K562 (cell line): ENCODE results near the gene REEP2. TPM values are rescaled to one million over a fixed set of nuclear protein-coding genes. Genes with fewer than 3 reads are reported as not detected.

Source experiments
- CBX3 ChIP-seq, 2 experiments: IDR thresholded peaks; 1 replicate in 1 of 2; 2 replicates in 1 of 2; pipeline ENCODE4 v1.6.1; 2012; ENCODE audit warnings: inconsistent platforms in 2 of 2, low read length in 2 of 2, borderline replicate concordance in 1 of 2, control low read depth in 1 of 2
- CCNT2 ChIP-seq: IDR thresholded peaks from 2 replicates; pipeline ENCODE4 v1.6.1; 2011; ENCODE audit warnings: borderline replicate concordance, low read depth, mild to moderate bottlenecking, moderate library complexity, mixed read lengths, low read length; ENCODE audit not compliant: insufficient read length; ENCODE audit errors: extremely low read depth
- FOXM1 ChIP-seq, 2 experiments: fragments of 450-650 bp in 1 of 2; sonication (generic) in 1 of 2; formaldehyde crosslinking in 1 of 2; IDR thresholded peaks; 2 replicates each; pipeline versions ENCODE4 v1.6.1 to v1.9.0; 2017 to 2022; ENCODE audit warnings: low read depth in 2 of 2, mild to moderate bottlenecking in 2 of 2, missing genetic modification reagents in 1 of 2, moderate library complexity in 1 of 2
- HNRNPK ChIP-seq: fragments of 200-400 bp; formaldehyde crosslinking; IDR thresholded peaks from one replicate; pipeline ENCODE4 v1.6.1; 2018; ENCODE audit warnings: mild to moderate bottlenecking, low read depth, low read length; ENCODE audit not compliant: poor library complexity, severe bottlenecking
- NR2C2 ChIP-seq, 2 experiments: fragments of 200-800 bp in 1 of 2; sonication (Bioruptor generic) in 1 of 2; sonication (generic) in 1 of 2; formaldehyde crosslinking in 1 of 2; IDR thresholded peaks; 2 replicates each; pipeline versions ENCODE4 v1.6.1 to v1.8.0; 2016 to 2022; ENCODE audit warnings: mild to moderate bottlenecking in 1 of 2, missing compliant biosample characterization in 1 of 2, missing genetic modification characterization in 1 of 2, missing genetic modification reagents in 1 of 2
- RBM34 ChIP-seq: fragments of 200-400 bp; formaldehyde crosslinking; IDR thresholded peaks from 2 replicates; pipeline ENCODE4 v1.6.1; 2018; ENCODE audit warnings: low read length, borderline replicate concordance; ENCODE audit not compliant: insufficient read depth
- SPI1 ChIP-seq: IDR thresholded peaks from 2 replicates; pipeline ENCODE4 v1.6.1; 2011; ENCODE audit warnings: low read depth, low read length, control low read depth, borderline replicate concordance
- TEAD1 ChIP-seq, 2 experiments: fragments of 450-650 bp in 1 of 2; sonication (generic) in 1 of 2; formaldehyde crosslinking; IDR thresholded peaks; 2 replicates each; pipeline versions ENCODE4 v1.4.0 to v1.8.0; 2020 to 2022; ENCODE audit warnings: mild to moderate bottlenecking in 2 of 2, missing genetic modification reagents in 1 of 2
- polyA plus RNA-seq, 8 experiments: library from polyadenylated mRNA; depleted of rRNA in 4 of 8; stranded (reverse) in 5 of 8; unstranded in 3 of 8; fragments of >200 nt; fragmentation: Nextera tagmentation in 2 of 8; fragmentation: Illumina TruSeq in 1 of 8; extraction: Ambion mirVana in 2 of 8; extraction: Trizol in 1 of 8; gene quantifications; 2 replicates each; pipeline versions ENCODE4 v1.2.1 to v1.2.3, GENCODE V29; 2011 to 2014; ENCODE audit warnings: inconsistent platforms in 1 of 8, missing spikeins in 1 of 8
- total RNA-seq, 7 experiments: library from RNA; depleted of rRNA in 6 of 7; stranded (reverse); fragments of >200 nt in 6 of 7; fragmentation: Illumina TruSeq in 2 of 7; extraction: Trizol in 2 of 7; gene quantifications; 2 replicates each; pipeline versions ENCODE4 v1.2.1 to v1.2.3, GENCODE V29; 2011 to 2021; ENCODE audit warnings: low replicate concordance in 1 of 7
- TF ChIP-seq, protein P1 (sequence below): fragments of 450-650 bp; formaldehyde crosslinking; conservative IDR thresholded peaks from 2 replicates; pipeline ENCODE4 v1.4.0; 2022; ENCODE audit warnings: mild to moderate bottlenecking, missing genetic modification characterization
- TF ChIP-seq, protein P2 (sequence below): sonication (generic); formaldehyde crosslinking; IDR thresholded peaks from 2 replicates; pipeline ENCODE4 v1.9.0; 2022; ENCODE audit warnings: mild to moderate bottlenecking, missing genetic modification reagents
- TF ChIP-seq, protein P3 (sequence below): conservative IDR thresholded peaks from 2 replicates; pipeline ENCODE4 v1.6.1; 2011; ENCODE audit warnings: low read depth, mild to moderate bottlenecking, low read length; ENCODE audit not compliant: control insufficient read depth
- TF ChIP-seq, protein P4 (sequence below): fragments of 450-650 bp; IDR thresholded peaks from 2 replicates; pipeline ENCODE4 v1.6.1; 2016

REEP2 gene
- total and polyA plus RNA-seq, 9 of the 15 experiments (the other 6 are each of a cell fraction or from before 2014, with no cell fraction given) = 0.03 to 1.1 (median 0.12) TPM; not detected in 1

DNA sequence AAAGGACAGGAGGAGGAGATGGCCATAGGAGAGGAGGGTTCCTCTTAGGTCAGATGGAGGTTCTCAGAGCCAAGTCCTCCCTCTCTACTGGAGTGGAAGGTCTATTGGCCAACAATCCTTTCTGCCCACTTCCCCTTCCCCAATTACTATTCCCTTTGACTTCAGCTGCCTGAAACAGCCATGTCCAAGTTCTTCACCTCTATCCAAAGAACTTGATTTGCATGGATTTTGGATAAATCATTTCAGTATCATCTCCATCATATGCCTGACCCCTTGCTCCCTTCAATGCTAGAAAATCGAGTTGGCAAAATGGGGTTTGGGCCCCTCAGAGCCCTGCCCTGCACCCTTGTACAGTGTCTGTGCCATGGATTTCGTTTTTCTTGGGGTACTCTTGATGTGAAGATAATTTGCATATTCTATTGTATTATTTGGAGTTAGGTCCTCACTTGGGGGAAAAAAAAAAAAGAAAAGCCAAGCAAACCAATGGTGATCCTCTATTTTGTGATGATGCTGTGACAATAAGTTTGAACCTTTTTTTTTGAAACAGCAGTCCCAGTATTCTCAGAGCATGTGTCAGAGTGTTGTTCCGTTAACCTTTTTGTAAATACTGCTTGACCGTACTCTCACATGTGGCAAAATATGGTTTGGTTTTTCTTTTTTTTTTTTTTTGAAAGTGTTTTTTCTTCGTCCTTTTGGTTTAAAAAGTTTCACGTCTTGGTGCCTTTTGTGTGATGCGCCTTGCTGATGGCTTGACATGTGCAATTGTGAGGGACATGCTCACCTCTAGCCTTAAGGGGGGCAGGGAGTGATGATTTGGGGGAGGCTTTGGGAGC is 29.5 kb downstream of the REEP2 start (continued):
- TF ChIP-seq CBX3 (IDR thresholded peaks at IDR 0.05; ENCODE audit: borderline replicate concordance in 1 of 2, low read length in 2 of 2) (peak in 1 of 2 experiments; percentile 48; a peak in 1 of 3 replicates), NR2C2 (CRISPR knock-in tag; IDR thresholded peaks at IDR 0.05) (no peak; the same call in 1 of the 2 replicates), NR2C2 (tag; IDR thresholded peaks at IDR 0.05) (no peak), HNRNPK (peak; percentile 94), RBM34 (no peak), SPI1 (peak; percentile 34; the same call in 1 of the 2 replicates), FOXM1 (IDR thresholded peaks at IDR 0.05; ENCODE audit: low read depth) (no peak), FOXM1 (CRISPR knock-in tag; IDR thresholded peaks at IDR 0.05; ENCODE audit: low read depth) (no peak), CCNT2 (no peak), TEAD1 (CRISPR knock-in tag; IDR thresholded peaks at IDR 0.05) (0 out of 4 replicates have a peak, but pooled peaks of 1 of the 2 experiments have one; percentile 51)
- TF ChIP-seq, protein P1, sequence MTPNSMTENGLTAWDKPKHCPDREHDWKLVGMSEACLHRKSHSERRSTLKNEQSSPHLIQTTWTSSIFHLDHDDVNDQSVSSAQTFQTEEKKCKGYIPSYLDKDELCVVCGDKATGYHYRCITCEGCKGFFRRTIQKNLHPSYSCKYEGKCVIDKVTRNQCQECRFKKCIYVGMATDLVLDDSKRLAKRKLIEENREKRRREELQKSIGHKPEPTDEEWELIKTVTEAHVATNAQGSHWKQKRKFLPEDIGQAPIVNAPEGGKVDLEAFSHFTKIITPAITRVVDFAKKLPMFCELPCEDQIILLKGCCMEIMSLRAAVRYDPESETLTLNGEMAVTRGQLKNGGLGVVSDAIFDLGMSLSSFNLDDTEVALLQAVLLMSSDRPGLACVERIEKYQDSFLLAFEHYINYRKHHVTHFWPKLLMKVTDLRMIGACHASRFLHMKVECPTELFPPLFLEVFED (CRISPR knock-in tag) = peak; percentile 42; the same call in 1 of the 2 replicates
- TF ChIP-seq, protein P2, sequence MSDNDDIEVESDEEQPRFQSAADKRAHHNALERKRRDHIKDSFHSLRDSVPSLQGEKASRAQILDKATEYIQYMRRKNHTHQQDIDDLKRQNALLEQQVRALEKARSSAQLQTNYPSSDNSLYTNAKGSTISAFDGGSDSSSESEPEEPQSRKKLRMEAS (CRISPR knock-in tag) = no peak
- TF ChIP-seq, protein P3, sequence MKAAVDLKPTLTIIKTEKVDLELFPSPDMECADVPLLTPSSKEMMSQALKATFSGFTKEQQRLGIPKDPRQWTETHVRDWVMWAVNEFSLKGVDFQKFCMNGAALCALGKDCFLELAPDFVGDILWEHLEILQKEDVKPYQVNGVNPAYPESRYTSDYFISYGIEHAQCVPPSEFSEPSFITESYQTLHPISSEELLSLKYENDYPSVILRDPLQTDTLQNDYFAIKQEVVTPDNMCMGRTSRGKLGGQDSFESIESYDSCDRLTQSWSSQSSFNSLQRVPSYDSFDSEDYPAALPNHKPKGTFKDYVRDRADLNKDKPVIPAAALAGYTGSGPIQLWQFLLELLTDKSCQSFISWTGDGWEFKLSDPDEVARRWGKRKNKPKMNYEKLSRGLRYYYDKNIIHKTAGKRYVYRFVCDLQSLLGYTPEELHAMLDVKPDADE = peak; percentile 65; the same call in 1 of the 2 replicates
- TF ChIP-seq, protein P4, sequence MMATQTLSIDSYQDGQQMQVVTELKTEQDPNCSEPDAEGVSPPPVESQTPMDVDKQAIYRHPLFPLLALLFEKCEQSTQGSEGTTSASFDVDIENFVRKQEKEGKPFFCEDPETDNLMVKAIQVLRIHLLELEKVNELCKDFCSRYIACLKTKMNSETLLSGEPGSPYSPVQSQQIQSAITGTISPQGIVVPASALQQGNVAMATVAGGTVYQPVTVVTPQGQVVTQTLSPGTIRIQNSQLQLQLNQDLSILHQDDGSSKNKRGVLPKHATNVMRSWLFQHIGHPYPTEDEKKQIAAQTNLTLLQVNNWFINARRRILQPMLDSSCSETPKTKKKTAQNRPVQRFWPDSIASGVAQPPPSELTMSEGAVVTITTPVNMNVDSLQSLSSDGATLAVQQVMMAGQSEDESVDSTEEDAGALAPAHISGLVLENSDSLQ = 0 out of 2 replicates have a peak, but pooled peaks have one; percentile 10
